GM12878 (cell line): ENCODE data around the gene ATP2C2. TPM values are rescaled to one million over a fixed set of nuclear protein-coding genes. Genes with fewer than 3 reads are reported as not detected.

Experiments
- ATAC-seq: fragments of 200-7000 bp; cut with Tn5 transposase; 3 replicates; pipeline ENCODE4 v1.9.1; 2020; ENCODE audit warnings: mild to moderate bottlenecking, moderate library complexity
- BruUV-seq: library from RNA; stranded (reverse); fragments of 400-500 nt; replicated peaks from 2 replicates; lab custom pipeline; 2021; lab: Mats Ljungman, UMichigan
- CTCF ChIA-PET: fragments of 300-600 bp; sonication (Branson Sonifier 250); formaldehyde crosslinking; extraction: SDS; loops from one replicate; lab custom pipeline; 2021; ENCODE audit warnings: inconsistent platforms; lab: Yijun Ruan, JAX
- POLR2A ChIA-PET: fragments of 350-600 bp; formaldehyde crosslinking; extraction: SDS; loops from one replicate; lab custom pipeline; 2021; ENCODE audit warnings: inconsistent platforms; lab: Charles Lee
- RAD21 ChIA-PET: fragments of 300-600 bp; sonication (Branson Sonifier 250); formaldehyde crosslinking; loops from one replicate; lab custom pipeline; 2023; ENCODE audit warnings: antibody characterized with exemption; ENCODE audit not compliant: unreplicated experiment; lab: Charles Lee
- SMC1A ChIA-PET: fragments of 300-600 bp; sonication (Branson Sonifier 250); formaldehyde crosslinking; loops from one replicate; lab custom pipeline; 2023; ENCODE audit not compliant: unreplicated experiment, uncharacterized antibody; lab: Charles Lee
- DNase-seq: peaks from one replicate; pipeline ENCODE4 v3.0.0-alpha.2; 2011; ENCODE audit warnings: low read depth, low spot score
- FAIRE-seq: peaks from 3 replicates; lab custom pipeline; 2011; peaks lifted over from hg19 to GRCh38; lab: Jason Lieb, UNC
- H2AFZ ChIP-seq: 2 replicates; pipeline ENCODE4 v1.6.0; 2011; ENCODE audit warnings: low read depth, low read length, control low read depth; ENCODE audit not compliant: control insufficient read depth
- H3K27ac ChIP-seq: 2 replicates; pipeline ENCODE4 v1.5.1; 2011; ENCODE audit warnings: control low read depth; ENCODE audit not compliant: control insufficient read depth, insufficient read depth
- H3K27me3 ChIP-seq, 2 experiments: replicated peaks in 1 of 2; 2 replicates each; pipeline versions ENCODE4 v1.6.0 to v1.6.1; 2011; ENCODE audit warnings: low read length in 1 of 2; ENCODE audit not compliant: control insufficient read depth in 2 of 2, insufficient read depth in 2 of 2
- H3K36me3 ChIP-seq, 2 experiments: 2 replicates each; pipeline ENCODE4 v1.5.1; 2011; ENCODE audit warnings: low read length in 1 of 2; ENCODE audit not compliant: control insufficient read depth in 2 of 2, insufficient read depth in 2 of 2
- H3K4me1 ChIP-seq: 2 replicates; pipeline ENCODE4 v1.6.1; 2011; ENCODE audit warnings: mild to moderate bottlenecking, low read length, moderate library complexity, mixed read lengths; ENCODE audit not compliant: control insufficient read depth, insufficient read depth
- H3K4me2 ChIP-seq: 2 replicates; pipeline ENCODE4 v1.6.0; 2011; ENCODE audit warnings: control low read depth; ENCODE audit not compliant: control insufficient read depth, insufficient read depth
- H3K4me3 ChIP-seq: fragments of 200-600 bp; sonication (generic); 2 replicates; pipeline ENCODE4 v1.5.1; 2016
- H3K79me2 ChIP-seq: 2 replicates; pipeline ENCODE4 v1.6.0; 2011; ENCODE audit warnings: low read length; ENCODE audit not compliant: control insufficient read depth, insufficient read depth
- H3K9ac ChIP-seq: 2 replicates; pipeline ENCODE4 v1.8.0; 2011; ENCODE audit warnings: low read length, control low read depth, mixed read lengths; ENCODE audit not compliant: control insufficient read depth, insufficient read depth
- H3K9me3 ChIP-seq: replicated peaks from 3 replicates; pipeline ENCODE4 v1.5.1; 2011; ENCODE audit warnings: mild to moderate bottlenecking, low read length; ENCODE audit not compliant: control insufficient read depth, insufficient read depth
- H4K20me1 ChIP-seq: 2 replicates; pipeline ENCODE4 v1.6.0; 2011; ENCODE audit not compliant: control insufficient read depth, insufficient read depth
- MXI1 ChIP-seq: fragments of 150-350 bp; IDR thresholded peaks from 2 replicates; pipeline ENCODE4 v1.6.1; 2011; ENCODE audit warnings: low read depth, mild to moderate bottlenecking, inconsistent platforms, low read length, improper control_type of control experiment
- PRDM15 ChIP-seq: fragments of 450-650 bp; formaldehyde crosslinking; IDR thresholded peaks from 2 replicates; pipeline ENCODE4 v1.4.0; 2020; ENCODE audit warnings: mild to moderate bottlenecking, moderate library complexity
- RFX5 ChIP-seq: IDR thresholded peaks from 2 replicates; pipeline ENCODE4 v1.6.1; 2011; ENCODE audit warnings: low read depth, low read length, improper control_type of control experiment
- WGBS: methylation state at CpG from one replicate; pipeline ENCODE4 v1.1.6; 2016; ENCODE audit warnings: low lambda C conversion rate; ENCODE audit not compliant: insufficient replicate concordance, insufficient coverage; ENCODE audit errors: missing lambda C conversion rate; 5-methylcytosine and 5-hydroxymethylcytosine counted together
- in situ Hi-C: fragments of 300-500 bp; cut with MboI; formaldehyde crosslinking; loops from 9 replicates; pipeline ENCODE4 v1.14.3; 2018; ENCODE audit warnings: mixed read lengths
- intact Hi-C: fragments of 100-400 bp; cut with micrococcal nuclease; formaldehyde crosslinking; loops from one replicate; pipeline ENCODE4 v1.14.2; 2022; ENCODE audit not compliant: unreplicated experiment
- polyA plus RNA-seq, 11 experiments: library from polyadenylated mRNA; depleted of rRNA in 4 of 11; unstranded in 6 of 11; stranded (reverse) in 5 of 11; fragments of >200 nt; fragmentation: Nextera tagmentation in 4 of 11; fragmentation: Illumina TruSeq in 1 of 11; extraction: Ambion mirVana in 4 of 11; extraction: Trizol in 1 of 11; gene quantifications; 1 replicate in 1 of 11; 2 replicates in 10 of 11; pipeline versions ENCODE4 v1.2.1 to v1.2.3, GENCODE V29; 2011 to 2016; ENCODE audit warnings: inconsistent platforms in 2 of 11, missing spikeins in 2 of 11, low read depth in 1 of 11
- total RNA-seq, 4 experiments: library from RNA; depleted of rRNA in 3 of 4; stranded (reverse); fragments of >200 nt in 3 of 4; fragmentation: Illumina TruSeq in 1 of 4; extraction: Trizol in 1 of 4; gene quantifications; 2 replicates each; pipeline versions ENCODE4 v1.2.1 to v1.2.3, GENCODE V29; 2013 to 2021

The ATP2C2 gene
- total and polyA plus RNA-seq, 10 of the 15 experiments (the other 5 are each of a cell fraction or from before 2014, with no cell fraction given) = 0.05 to 0.19 TPM; not detected in 8

DNA sequence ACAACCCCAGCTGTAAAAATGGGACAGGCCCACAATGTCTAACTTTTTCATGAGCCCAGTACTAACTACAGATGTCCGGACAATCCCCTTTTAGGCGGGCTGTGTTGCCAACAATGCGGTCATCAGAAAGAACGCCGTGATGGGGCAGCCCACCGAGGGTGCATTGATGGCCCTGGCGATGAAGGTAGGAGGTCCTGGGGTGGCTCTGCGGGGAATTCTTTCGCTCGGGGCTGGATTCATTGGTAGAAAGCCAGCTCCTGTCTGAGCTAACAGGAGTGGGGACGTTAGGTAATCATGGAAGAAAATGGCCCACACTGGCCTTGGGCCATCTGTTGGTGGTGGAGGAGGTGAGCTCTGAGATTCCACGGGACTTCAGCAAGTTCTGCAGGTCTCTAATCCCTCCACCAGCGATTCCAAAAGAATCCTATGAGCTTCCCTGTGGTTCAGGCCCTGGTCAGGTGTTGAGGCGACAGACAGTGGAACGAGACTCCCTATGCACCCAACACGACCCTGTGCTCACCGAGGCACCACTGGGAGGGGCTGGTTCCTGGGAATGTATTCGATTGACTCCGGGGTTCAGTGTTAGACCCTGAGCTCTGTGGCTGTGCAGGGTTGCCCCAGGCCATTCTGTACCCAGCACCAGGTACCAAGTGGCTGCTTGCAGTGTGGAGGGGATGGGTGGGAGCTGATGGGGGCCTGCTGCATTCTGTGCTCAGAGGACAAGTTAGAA is 74.2 kb downstream of the ATP2C2 start:
- Histone ChIP-seq H4K20me1 (0 out of 2 replicates have a peak, but pooled peaks cover 3% of the 10 kb centered on the region), H3K4me1 (no peaks in the 10 kb centered on the region), H3K79me2 (no peaks in the 10 kb centered on the region), H3K9me3 (no peaks in the 10 kb centered on the region), H3K27ac (no peak overlapping the region), H3K36me3 (no peaks in the 10 kb centered on the region), H3K4me2 (no peak overlapping the region), H3K4me3 (no peak overlapping the region), H3K9ac (no peak overlapping the region)
- CTCF ChIA-PET = no interaction called here
- BruUV-seq = no TSS peak
- intact Hi-C loops (no loop called here), in situ Hi-C loops (no loop called here)
- SMC1A ChIA-PET = interaction anchor here (1.3 kb wide), 1 partner anchor 11 kb away, joined by 3 read pairs; no protein-coding TSS in a partner anchor
- POLR2A ChIA-PET = no interaction called here
- 38% methylated on average over 19 of the region's 19 CpGs for WGBS
- RAD21 ChIA-PET = no interaction called here
- no peak for DNase-seq
- TF ChIP-seq MXI1 (no peak), RFX5 (no peak), PRDM15 (no peak)
- TF ChIP-seq, all 136 proteins: peak for 0
- FAIRE-seq (no peak), ATAC-seq (no peak)
- H2AFZ ChIP-seq = no peak overlapping the region
- peaks cover 0 to 5% of the 10 kb centered on the region in 2 experiments; a peak in 1 of 4 replicates for H3K27me3 ChIP-seq
